Central memory CD4-positive, alpha-beta T cell (primary cell): ENCODE measurements around the gene KCNK7.

Experiments
- DNase-seq: peaks from one replicate; pipeline ENCODE4 v3.0.0; 2022

KCNK7 gene

GRCh38 chr11:65585396-65586246, 10.0 kb downstream of the KCNK7 start:
- no peak for DNase-seq

GRCh38 chr11:65584723-65585171, 10.9 kb downstream of the KCNK7 start:
- DNase-seq = no peak

- DNase-seq = no peak
These were observed 11.5 kb downstream of the KCNK7 start for GRCh38 chr11:65584106-65584505.

- DNase-seq = no peak
These were observed 12.0 kb downstream of the KCNK7 start for GRCh38 chr11:65583589-65583988.

- no peak for DNase-seq
These were observed 13.7 kb downstream of the KCNK7 start for GRCh38 chr11:65581928-65582327.

- no peak for DNase-seq
These were observed 14.8 kb downstream of the KCNK7 start for GRCh38 chr11:65580756-65581155.

GRCh38 chr11:65580031-65580692, 15.4 kb downstream of the KCNK7 start:
- no peak for DNase-seq

- DNase-seq = no peak
These were observed 16.3 kb downstream of the KCNK7 start for GRCh38 chr11:65579291-65579690.

- no peak for DNase-seq
These were observed 16.9 kb downstream of the KCNK7 start for GRCh38 chr11:65578667-65579066.

- no peak for DNase-seq
These were observed 17.5 kb downstream of the KCNK7 start for GRCh38 chr11:65578134-65578533.

- no peak for DNase-seq
These were observed 17.9 kb downstream of the KCNK7 start for GRCh38 chr11:65577756-65578109.

GRCh38 chr11:65576867-65577755, 18.5 kb downstream of the KCNK7 start:
- DNase-seq = no peak

GRCh38 chr11:65576232-65576866, 19.3 kb downstream of the KCNK7 start:
- no peak for DNase-seq

GRCh38 chr11:65575568-65576231, 19.9 kb downstream of the KCNK7 start, which contains the start of gene EHBP1L1:
EHBP1L1 (plus strand) TSS chr11:65576053; CDS start chr11:65576303, 250 bp downstream.
- DNase-seq = peak; percentile 80

- DNase-seq = peak; percentile 55
These were observed 20.6 kb downstream of the KCNK7 start for GRCh38 chr11:65574811-65575567.

GRCh38 chr11:65574109-65574810, 21.3 kb downstream of the KCNK7 start:
- DNase-seq = peak; percentile 80

GRCh38 chr11:65573391-65574079, 22.1 kb downstream of the KCNK7 start:
- DNase-seq = no peak

GRCh38 chr11:65572356-65573051, 23.1 kb downstream of the KCNK7 start, which contains the start of gene FAM89B:
FAM89B (plus strand) TSS chr11:65572538; CDS start chr11:65572670, 132 bp downstream.
- peak; percentile 86 for DNase-seq

- no peak for DNase-seq
These were observed 23.7 kb downstream of the KCNK7 start for GRCh38 chr11:65571940-65572339.
